GM12873 (cell line): ENCODE measurements around the gene CCDC154.

ENCODE experiments used
- CTCF ChIP-seq: IDR thresholded peaks from 2 replicates; pipeline ENCODE4 v1.5.1; 2012; ENCODE audit warnings: low read depth, mild to moderate bottlenecking, moderate library complexity, low read length, control low read depth; ENCODE audit not compliant: insufficient read depth; ENCODE audit errors: missing control alignments

CCDC154 gene

GRCh38 chr16:1393613-1394176 is 50.7 kb downstream of the CCDC154 start:
- TF ChIP-seq CTCF = no peak

DNA sequence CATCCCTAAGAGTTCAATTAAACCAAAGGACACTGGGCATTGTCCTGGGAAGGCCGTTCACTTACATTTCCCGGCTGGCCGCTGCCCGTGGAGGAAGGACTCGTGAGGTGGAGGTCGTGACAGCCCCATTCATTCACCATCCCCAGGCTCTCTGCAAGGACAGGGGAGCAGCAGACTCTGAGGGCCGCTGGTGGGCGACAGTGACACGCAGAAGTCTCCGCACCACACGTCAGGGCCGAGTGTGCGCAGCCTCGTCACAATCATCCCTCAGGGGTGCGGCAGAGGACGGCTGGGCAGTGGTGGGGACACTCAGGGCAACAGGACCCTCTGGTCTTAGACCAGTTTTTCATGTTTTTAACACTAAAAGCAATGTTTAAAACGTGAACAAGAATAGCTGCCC is 51.5 kb downstream of the CCDC154 start:
- no peak for TF ChIP-seq CTCF

DNA sequence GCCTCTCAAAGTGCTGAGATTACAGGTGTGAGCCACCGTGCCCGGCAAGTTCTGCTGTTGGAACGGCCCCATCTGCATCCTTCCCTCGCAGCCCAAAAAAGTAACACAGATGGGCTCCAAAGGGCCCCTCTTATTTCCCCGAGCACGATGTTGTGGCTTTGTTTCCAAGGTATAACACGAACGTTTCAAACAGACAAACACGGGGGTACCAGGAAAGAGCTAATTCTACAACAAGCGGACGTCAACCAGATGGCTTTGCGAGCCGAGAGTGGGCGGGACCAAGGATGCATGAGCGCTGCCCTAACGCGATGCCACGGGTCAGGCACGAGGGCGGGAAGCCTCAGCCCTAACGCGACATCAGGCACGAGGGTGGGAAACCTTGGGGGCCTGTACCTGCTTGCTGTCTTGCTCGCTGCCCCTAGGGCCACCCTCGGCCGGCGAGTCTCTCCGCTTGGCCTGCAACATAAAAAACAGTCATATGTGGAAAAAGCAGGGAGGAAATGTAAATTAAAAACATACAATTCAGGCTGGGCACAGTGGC is 54.0 kb downstream of the CCDC154 start:
- TF ChIP-seq CTCF = no peak

DNA sequence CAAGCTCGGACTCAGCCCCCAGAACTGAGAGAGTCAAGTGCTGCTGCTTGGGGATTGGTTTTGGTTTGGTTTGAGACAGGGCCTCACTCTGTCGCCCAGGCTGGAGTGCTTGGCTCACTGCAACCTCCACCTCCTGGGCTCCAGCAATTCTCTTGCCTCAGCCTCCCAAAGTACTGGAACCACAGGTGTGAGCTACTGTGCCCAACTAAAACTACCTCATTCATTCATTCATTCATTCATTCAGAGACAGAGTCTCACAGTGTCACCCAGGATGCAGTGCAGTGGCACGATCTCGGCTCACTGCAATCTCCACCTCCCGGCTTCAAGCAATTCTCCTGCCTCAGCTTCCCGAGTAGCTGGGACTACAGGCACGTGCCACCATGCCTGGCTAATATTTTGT is 54.6 kb downstream of the CCDC154 start:
- TF ChIP-seq CTCF = no peak

GRCh38 chr16:1387331-1387730 is 57.0 kb downstream of the CCDC154 start:
- TF ChIP-seq CTCF = no peak

- no peak for TF ChIP-seq CTCF
Measured at GRCh38 chr16:1385232-1385631, 59.1 kb downstream of the CCDC154 start.
